ENCODE measurements around the gene CFTR.

- TF ChIP-seq, protein P1, sequence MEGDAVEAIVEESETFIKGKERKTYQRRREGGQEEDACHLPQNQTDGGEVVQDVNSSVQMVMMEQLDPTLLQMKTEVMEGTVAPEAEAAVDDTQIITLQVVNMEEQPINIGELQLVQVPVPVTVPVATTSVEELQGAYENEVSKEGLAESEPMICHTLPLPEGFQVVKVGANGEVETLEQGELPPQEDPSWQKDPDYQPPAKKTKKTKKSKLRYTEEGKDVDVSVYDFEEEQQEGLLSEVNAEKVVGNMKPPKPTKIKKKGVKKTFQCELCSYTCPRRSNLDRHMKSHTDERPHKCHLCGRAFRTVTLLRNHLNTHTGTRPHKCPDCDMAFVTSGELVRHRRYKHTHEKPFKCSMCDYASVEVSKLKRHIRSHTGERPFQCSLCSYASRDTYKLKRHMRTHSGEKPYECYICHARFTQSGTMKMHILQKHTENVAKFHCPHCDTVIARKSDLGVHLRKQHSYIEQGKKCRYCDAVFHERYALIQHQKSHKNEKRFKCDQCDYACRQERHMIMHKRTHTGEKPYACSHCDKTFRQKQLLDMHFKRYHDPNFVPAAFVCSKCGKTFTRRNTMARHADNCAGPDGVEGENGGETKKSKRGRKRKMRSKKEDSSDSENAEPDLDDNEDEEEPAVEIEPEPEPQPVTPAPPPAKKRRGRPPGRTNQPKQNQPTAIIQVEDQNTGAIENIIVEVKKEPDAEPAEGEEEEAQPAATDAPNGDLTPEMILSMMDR (IDR thresholded peaks at IDR 0.05): no peak
- no peak for TF ChIP-seq POLR2A (IDR thresholded peaks at IDR 0.05)
These were observed 79.6 kb downstream of the CFTR start for GRCh38 chr7:117559391-117559790.
